Measurements from ENCODE around the gene TAF11. TPM values are rescaled to one million over a fixed set of nuclear protein-coding genes. Genes with fewer than 3 reads are reported as not detected.
"Not testable (repeated sequence)": the region's sequence is repeated elsewhere in the genome, so short reads cannot be mapped to it uniquely, and the experiment has no call there.

Gene TAF11
- total RNA-seq, 1 donor from 2014 or later: 26.0 TPM

- DNase-seq (ENCODE audit: low read depth in 2 of 2): peak in 1 of 2 donors; percentile 51
Measured at GRCh38 chr6:34866509-34866908, 21.3 kb downstream of the TAF11 start.

DNA sequence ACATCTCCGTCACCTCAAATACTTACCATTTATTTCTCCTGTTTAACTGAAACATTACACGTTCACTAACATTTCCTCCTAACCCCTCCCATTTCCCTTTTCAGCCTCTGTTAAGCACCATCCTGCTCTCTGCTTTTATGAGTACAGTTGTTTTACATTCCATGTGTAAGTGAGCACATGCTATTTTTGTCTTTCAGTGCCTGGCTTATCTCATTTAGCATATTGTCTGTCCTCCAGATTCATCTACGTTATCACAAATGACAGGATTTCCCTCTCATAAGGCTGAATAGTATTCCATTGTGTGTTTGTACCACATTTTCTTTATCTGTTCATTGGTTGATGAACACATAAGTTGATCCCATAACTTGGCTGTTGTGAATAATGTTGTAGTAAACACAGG, 22.7 kb downstream of the TAF11 start:
- peak; percentile 89 to 99 for DNase-seq (ENCODE audit: low read depth in 2 of 2)

DNA sequence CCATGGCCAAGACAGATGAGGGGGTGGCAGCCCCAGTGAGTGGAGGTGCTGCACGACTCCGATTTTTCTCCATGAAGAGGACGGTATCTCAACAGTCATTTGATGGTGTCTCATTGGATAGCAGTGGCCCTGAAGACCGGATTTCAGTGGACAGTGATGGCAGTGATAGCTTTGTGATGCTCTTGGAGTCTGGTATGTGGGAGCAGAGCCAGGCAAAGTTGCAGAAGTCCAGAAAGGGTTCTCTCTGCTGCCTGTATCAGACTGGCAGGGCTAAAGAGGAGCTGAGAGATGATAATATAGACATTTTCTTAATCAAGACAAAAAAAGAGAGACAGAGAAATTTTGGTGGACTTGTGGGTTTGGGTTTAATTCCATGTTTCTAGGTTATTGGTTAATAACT, 23.8 kb downstream of the TAF11 start:
- peak in 1 of 2 donors; percentile 30 for DNase-seq (ENCODE audit: low read depth in 2 of 2)

GRCh38 chr6:34860776-34861175, 27.1 kb downstream of the TAF11 start:
- DNase-seq (ENCODE audit: low read depth in 2 of 2): no peak

- no peak for DNase-seq (ENCODE audit: low read depth in 2 of 2)
Measured at GRCh38 chr6:34859951-34860350, 27.9 kb downstream of the TAF11 start.

DNA sequence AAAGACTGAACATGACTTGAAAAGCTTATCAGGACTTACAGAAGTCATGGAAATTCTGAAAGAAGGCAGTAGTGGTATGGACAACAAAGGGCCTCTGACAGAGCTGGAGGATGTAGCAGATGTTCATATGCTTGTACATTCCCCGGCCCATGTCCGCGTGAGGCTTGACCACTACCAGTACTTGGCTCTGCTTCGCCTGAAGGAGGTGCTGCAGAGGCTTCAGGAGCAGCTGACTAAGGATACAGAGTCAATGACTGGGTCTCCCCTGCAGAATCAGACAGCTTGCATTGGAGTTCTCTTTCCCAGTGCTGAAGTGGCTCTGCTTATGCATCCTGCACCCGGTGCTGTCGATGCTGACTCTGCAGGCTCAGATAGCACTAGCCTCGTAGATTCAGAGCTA, 29.2 kb downstream of the TAF11 start:
- DNase-seq (ENCODE audit: low read depth in 2 of 2): no peak

GRCh38 chr6:34855463-34855862, 32.4 kb downstream of the TAF11 start:
- DNase-seq (ENCODE audit: low read depth in 2 of 2): no peak

- DNase-seq (ENCODE audit: low read depth in 2 of 2): no peak
Measured at GRCh38 chr6:34852406-34853085, 35.3 kb downstream of the TAF11 start.

DNA sequence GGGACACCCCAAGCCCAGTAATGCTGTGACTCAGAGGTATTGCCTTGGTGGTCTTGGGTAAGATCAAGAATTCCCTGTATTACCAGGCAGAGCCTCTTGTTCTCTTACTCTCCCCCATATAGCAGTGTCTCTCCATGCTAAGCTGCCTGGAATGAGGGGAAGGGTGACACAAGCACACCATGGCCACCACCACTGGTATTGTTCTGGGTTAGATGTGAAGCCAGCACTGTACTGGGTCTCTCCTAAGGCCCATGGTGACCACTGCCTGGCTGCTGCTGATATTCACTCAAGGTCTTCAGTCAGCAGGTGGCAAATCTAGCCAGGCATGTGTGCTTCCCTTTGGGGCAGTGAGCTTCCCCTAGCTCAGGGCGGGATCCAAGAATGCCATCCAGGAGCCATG, 36.5 kb downstream of the TAF11 start:
- no peak for DNase-seq (ENCODE audit: low read depth in 2 of 2)

DNA sequence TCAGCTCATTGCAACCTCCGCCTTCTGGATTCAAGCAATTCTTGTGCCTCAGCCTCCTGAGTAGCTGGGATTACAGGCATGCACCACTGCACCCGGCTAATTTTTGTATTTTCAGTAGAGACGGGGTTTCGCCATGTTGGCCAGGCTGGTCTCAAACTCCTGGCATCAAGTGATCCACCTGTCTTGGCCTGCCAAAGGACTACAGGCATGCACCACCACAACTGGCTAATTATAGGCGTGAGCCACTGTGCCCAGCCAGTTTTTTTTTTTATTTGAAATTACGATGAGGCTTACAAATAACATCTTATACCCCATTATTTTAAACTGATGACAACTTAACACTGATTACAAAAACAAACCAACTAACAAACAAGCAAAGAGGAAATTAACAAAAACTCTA, 38.8 kb downstream of the TAF11 start:
- not testable (repeated sequence) for DNase-seq (ENCODE audit: low read depth in 2 of 2)

DNA sequence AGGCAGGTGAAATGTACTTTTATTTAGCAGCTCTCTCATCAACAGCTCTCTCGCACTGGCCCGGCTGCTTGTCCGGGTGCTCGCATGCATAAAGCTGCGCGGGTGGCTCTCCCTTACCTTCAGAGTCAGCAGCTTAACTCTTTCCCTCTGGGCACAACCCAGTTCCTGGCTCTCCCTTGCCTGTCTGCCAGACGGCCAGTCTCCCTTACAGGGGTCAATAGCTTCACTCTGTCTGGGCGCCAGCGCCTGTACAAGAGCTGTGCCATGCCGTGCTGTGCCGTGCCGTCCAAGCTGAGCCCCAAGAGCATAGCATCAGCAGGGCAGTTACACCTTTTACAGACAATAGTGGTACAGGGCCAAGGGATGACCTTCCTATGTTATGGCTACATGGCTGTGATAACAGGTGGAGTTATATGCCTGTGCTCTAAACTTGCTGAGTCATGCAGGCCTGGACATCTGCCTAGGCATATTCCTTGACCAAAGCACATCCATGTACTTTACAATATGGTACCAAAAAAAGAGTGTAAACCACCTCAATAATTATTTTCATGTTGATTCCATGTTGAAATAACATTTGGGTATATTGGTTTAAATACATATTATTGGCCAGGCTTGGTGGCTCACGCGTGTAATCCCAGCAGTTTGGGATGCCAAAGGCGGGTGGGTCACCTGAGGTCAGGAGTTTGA, 48.0 kb downstream of the TAF11 start:
- DNase-seq (ENCODE audit: low read depth in 2 of 2): peak in 1 of 2 donors; percentile 76

DNA sequence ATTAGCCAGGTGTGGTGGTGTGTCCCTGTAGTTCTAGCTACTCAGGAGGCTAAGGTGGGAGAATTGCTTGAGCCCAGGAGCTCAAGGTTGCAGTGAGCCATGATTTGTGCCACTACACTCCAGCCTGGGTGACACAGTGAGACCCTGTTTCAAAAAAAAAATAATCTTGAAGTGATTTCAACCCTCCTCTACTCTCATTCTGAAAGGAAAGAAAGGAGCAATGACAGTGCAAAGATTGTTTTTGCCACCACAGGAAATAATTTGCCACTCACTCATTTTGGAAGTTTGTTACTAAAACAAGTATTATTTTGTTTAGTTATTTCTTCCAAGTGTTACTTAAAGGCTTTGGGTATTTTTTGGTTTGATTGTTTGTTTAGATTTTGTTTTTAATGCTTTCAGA, 50.3 kb downstream of the TAF11 start:
- DNase-seq (ENCODE audit: low read depth in 2 of 2): no peak

- DNase-seq (ENCODE audit: low read depth in 2 of 2): no peak
Measured at GRCh38 chr6:34836451-34836850, 51.4 kb downstream of the TAF11 start.

DNA sequence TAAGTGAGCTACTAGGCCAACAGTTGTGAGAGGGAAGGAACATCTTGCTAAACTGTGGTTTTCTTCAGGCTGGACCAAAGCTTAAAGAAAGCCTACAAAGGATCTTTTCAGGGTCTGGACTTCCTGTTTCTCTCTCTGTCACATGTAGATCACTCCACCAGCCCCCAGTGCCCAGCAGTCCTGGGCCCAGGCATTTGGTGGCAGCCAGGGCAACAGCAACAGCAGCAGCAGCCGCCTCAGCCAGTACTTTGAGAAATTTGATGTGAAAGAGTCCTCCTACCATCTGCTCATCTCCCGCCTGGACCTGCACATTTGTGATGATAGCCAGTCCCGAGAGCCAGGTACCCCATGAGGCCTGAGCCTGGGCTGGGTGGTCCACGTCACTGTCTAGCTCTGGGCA, 51.8 kb downstream of the TAF11 start:
- DNase-seq (ENCODE audit: low read depth in 2 of 2): no peak

DNA sequence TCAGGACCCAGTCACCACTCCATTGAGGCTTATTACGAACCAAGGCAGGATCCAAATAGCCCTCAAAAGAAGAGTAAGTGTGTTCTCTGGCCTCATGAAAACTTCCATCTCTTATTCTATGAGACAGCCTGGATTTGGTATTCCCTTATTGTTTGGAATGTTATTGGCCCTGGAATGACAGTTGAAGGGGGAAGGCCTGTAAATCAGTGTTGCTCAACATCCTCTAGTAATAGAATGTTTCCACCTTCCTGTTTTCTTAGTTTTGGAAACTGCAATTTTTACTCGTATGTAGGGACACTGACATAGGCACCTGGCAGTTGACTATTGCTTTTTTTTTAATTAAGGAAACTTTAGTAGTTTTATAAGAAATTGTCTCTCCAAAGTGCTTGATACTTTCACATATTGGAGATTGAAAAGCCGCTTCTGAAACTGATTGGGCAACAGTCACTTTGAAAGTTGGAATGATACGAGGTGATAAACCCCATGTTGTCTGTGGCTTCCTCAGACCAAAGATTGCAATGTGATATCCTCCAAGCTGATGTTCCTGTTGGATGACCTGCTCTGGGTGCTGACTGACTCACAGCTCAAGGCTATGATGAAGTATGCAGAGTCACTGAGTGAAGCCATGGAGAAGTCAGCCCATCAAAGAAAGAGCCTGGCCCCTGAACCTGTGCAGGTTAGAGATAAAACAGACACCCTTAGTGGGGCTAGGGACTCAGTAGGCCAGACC, 52.9 kb downstream of the TAF11 start:
- peak; percentile 34 to 77 for DNase-seq (ENCODE audit: low read depth in 2 of 2)

DNA sequence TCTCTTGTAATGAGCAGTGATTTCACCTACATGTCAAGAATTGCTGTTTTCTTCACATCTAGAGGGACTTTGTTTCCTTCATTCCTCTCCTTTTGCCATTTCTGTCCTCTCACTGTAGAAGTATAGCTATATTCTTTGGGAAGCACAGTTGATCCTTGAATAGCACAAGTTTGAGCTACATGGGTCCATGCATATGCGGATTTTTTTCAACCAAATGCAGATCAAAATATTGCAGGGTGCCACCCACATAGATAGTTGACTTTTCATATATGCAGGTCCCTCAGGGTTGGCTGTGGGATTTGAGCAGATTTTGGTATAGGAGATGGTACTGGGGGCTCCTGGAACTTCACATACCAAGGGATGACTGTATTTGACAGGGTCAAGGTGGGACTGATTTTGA, 54.9 kb downstream of the TAF11 start:
- DNase-seq (ENCODE audit: low read depth in 2 of 2): no peak

GRCh38 chr6:34829137-34829536, 58.7 kb downstream of the TAF11 start:
- DNase-seq (ENCODE audit: low read depth in 2 of 2): no peak

Other genes with a start within 250 kb of the TAF11 start
- gene ILRUN, start 191.3 kb downstream of the TAF11 start, total RNA-seq: 32.0 and 48.8 TPM in 2 replicates
- gene SNRPC, start 130.5 kb downstream of the TAF11 start, total RNA-seq: 57.3 and 59.9 TPM in 2 replicates
- 6.8 and 13.3 TPM in 2 replicates for gene BLTP3A, start 96.0 kb downstream of the TAF11 start, total RNA-seq
- gene ANKS1A, start 1.2 kb upstream of the TAF11 start, total RNA-seq: 13.7 and 35.1 TPM in 2 replicates